ENCODE measurements around the gene VANGL1.
"Not testable (repeated sequence)": the region's sequence is repeated elsewhere in the genome, so short reads cannot be mapped to it uniquely, and the experiment has no call there.

Gene VANGL1

DNA sequence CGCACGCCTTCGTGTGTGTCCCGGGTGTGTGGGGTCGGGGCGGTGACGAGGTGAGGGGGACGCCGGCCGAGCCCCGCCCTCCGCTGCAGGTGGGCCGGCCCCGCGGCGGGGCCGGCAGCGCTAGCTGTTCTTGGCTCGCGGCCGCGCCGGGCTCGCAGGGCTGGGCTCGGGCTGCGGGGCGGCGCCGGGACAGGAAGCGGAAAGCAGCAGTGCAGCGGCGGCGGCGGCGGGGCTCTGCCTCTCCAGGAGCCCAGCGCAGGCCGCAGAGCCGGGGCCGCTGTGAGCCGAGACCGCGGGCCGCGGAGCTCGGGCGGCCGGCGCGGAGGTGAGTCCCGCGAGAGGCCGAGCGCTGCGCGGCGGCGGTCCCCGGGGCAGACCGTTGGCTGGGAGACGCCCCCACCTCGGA lies at the start of gene VANGL1:
TSS of gene VANGL1 (plus strand) at position 209 of the 406 bp plus-strand sequence. CDS start 9,444 bp downstream, outside the sequence.
- DNase-seq, result no peak

DNA sequence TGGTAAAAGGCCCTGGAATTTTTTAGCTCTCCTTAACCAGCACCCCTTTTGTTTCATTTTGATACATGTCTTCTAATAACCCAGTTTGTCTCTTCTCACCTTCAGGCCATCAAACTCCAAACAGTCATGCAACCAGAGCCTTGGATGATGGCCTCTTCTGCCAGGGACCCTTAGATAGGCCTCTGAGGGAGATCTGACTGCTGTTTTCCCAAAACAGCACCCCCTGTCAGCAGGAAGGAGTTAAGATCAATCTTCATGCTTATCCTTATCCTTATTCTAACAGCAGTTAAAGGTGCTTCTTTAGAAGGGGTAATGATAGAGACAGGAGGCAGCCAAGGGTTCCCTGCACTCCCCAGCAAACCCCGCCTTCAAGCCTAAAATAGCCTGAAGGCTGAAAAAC lies 49.5 kb upstream of the VANGL1 start:
- no peak for DNase-seq

DNA sequence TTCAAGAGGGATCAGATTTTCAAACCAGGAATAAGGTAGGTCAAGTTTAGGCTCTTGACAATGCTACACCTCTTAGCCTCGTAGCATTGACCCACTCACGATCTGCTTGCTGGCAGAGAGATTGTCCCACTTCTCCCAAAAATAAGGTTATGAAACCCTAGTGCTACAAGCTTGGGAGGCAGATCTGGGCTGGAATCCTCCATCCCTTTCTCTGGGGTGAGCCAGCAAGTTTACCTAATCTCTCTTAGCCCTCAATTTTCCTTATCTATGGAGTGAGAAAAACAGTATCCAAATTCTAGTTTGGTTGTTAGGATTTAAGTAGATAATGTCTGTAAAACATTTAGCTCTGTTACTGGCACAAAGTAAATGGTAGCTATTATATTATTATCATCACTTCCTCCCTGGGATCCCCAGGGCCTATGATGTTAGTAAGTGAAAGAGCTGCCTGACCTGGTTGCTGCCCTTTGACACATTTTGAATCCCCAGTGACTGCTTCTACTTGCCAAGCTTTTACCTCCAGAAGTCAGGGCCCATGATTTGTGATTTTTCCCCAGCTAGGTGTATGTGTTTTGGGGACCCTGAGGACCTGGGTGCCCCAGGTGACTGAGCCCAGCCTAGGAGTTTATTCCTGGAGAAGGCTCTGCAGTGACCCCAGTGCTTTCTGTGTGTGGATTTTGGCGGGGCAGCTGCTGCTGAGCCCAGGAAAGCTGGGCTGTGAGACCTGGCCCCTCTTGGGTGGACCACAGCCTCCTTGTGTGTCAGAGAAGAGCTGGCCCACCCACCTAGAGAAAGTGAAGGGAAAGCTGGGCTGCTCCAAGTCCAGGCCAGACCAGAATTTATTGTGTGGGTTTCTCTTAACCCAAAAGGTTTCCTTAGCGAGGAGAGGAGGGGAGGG lies 48.2 kb upstream of the VANGL1 start:
- no peak for DNase-seq

DNA sequence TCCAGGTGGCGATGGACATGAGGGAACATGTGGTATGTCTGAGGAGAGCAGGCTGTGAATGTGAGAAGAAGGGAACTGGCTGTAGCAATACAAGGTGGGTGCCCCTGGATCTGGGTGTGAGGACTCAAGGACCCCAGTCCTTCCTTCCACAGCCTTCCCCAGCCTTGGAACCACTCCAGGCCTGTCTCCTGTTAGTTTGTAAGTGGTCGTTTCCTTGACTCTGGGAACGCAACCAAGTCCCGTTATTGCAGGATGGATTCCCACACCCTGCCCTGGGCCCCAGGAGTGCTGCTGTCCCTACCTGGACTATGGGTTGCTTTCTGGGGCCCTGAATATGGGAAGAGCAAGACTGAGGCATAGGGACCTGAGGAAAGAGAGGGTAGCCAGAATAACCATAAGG lies 47.2 kb upstream of the VANGL1 start:
- DNase-seq, result no peak

DNA sequence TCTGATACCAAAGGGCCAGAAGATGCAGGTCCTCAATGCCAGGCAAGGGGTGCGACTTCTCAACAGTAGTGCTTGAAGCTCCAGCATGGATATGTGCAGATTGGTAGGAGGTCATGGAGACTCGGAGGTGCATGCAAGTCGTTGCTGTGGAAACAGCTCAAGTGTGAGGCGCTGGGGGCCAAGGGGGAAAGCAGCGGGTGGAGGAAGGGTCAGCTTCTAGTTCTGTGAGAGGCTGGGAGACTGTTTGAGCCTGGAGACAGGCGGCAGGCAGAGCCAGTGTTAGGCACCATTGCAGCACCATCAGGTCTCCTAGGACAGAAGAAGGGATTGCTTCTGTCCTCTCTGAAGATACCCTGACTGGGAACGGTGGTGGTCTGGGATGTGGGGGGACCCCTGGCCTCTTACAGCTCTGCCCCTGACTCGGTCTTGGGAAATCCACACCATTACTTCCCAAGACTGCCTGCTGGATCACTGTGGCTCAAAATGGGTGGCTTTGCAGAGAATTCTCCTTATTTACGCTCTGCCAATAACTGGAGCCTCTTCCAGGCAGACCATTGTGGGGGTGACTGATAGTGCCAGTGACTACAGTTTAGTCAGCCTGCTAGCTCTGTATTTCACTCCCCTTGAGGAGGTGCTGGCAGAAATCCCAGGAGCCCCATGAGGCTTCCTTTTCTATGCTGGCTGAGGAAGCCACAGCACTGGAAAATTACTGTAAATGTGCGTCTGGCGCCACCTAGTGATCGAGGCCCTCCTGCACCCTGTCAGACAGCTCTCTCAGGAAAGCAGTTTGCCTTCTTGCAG lies 46.3 kb upstream of the VANGL1 start:
- peak; percentile 33 to 45 for DNase-seq

DNA sequence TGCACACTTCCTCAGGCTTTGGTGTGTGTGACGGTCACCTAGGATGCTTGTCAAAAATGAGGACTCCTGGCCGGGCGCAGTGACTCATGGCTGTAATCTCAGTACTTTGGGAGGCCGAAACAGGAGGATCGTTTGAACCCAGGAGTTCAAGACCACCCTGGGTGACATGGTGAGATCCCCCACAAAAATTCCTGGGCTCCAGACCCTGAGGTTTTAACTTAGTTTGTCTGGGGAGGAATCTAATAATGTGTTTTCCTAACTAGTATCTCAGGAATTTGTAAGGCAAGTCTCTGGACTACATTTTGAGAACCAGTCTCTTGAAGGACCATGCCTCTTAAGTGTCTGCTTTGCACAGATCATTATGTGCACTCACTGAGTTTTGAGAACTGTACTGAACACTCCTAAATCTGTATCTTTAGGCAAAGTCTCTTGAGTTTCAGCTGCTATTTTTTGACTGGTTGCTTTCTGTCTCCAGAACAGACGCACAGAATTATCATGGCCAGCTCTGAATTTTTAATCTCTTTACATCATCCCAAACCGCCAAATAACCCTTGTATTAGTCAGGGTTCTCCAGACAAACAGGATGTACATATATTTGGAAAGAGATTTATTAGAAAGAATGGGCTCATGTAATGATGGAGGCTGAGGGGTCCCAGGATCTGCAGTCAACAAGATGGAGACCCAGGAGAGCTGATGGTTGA lies 45.5 kb upstream of the VANGL1 start:
- DNase-seq, result no peak

DNA sequence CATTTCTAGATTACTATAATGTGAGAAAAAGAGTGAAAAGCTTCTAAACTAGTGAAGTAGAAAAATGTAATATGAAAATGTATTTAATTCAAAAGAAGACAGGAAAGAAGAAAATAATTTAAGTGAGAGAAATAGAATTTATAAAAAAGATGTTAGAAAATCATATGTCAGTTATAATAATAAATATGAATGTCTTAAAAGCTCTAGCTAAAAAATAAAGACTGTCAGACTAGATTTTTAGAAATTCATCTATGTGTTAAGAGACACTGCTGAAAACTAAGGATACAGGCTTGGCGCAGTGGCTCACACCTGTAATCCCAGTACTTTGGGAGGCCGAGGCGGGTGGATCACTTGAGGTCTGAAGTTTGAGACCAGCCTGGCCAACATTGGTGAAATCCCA lies 37.3 kb upstream of the VANGL1 start:
- DNase-seq, result no peak

DNA sequence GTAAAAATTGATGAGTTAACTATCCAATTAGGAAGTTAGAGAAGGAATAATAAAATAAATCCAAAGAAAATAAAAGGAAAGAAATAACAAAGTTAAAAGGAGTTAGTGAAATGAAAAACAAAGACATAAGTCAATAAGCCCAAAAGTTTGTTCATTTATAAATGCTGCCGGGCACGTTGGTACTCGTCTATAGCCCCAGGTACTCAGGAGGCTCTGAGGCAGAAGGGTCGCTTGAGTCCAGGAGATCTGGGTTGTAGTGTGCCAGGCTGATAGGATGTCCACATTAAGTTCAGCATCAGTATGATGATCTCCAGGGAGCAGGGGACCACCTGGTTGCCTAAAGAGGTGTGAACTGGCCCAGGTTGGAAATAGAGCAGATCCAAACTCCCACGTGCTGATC lies 35.5 kb upstream of the VANGL1 start:
- no peak for DNase-seq

DNA sequence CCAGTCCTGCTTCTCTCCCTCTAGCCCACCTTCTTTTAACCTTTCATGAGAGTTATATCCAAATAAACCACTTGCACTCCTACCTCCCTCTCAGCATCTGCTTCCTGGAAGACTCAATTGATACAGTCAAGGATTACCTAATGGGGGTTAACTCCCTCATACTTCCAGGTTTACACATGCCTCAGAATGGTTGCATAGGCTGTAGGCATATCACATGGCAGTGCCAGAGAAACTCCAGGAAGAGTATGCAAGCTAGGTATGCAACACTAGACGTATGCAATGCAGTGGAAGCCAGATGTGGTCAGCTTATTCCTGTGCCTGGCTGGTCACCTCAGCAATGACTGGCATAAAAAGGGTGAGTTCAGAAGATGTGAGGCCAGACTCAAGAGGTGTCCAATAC lies 32.7 kb upstream of the VANGL1 start:
- no peak for DNase-seq

DNA sequence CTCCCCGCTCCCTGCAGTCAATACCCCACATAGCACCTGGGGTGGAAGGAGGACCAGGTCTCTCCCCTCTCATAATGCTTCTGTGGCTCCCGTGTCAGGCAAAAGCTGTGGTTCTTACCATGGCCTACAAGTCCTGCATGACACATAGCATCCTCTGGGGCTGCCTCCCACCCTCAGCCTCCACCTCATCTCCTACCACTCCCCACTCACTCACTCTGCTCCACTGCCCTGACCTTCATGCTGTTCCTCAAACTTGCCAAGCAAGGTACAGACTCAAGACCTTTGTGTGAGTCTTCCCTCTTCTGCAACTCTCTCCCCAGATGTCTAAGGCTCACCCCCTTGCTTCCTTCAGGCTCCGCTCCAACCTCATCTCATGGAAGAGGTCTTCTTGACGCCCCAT lies 28.0 kb upstream of the VANGL1 start:
- DNase-seq, result no peak

DNA sequence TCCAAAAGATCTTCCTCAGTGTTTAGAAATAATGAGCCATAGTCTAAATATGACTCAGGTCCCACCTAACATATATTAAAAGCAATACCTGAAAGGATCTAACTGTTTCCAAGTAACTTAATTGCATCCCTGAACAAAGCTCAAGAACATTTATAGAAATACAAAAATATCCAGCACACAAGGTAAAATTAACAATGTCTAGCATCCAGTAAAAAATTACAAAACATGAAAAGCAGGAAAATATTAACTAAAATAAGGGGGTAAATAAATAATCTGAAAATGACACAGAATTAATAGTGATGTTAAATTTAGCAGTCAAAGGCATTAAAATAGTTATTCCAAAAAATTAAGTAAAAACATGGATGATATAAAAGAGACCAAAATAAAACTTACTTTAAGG lies 21.3 kb upstream of the VANGL1 start:
- DNase-seq, result no peak

DNA sequence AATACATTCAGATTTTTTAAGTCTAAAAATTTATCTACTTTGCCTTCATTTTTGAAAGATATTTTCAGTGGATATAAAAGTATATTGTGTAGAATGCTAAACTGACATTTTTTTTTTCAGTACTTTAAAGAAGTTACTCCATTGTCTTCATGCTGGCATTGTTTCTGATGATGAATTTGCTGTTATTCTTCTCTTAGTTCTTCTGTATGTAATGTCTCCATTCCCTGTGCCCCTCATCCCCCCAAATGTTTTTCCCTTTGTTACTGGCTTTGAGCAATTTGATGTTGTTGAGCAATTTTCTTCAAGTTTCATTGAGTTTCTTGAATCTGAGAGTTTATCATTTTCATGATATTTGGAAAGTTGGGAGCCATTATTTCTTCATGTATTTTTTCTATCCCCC lies 20.8 kb upstream of the VANGL1 start:
- no peak for DNase-seq

DNA sequence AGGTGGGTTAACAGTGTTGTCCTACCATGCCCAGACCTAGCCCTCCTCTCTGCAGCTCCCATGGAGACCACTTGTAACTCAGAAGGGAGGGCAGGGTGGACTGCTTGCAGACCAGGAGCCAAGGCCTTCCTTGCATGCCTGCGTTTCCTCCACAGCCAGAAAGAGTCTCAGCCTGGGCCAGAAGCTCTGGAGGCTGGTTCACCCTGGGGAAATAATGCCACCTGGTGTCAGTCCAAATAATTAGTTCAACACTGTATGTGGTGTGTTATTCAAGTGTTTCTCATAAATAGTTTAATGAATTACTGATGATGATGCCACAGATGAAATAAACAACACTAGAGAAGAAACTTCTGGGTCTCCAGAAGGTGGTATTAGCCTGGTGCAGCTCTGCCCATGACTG lies 16.9 kb upstream of the VANGL1 start:
- no peak for DNase-seq

DNA sequence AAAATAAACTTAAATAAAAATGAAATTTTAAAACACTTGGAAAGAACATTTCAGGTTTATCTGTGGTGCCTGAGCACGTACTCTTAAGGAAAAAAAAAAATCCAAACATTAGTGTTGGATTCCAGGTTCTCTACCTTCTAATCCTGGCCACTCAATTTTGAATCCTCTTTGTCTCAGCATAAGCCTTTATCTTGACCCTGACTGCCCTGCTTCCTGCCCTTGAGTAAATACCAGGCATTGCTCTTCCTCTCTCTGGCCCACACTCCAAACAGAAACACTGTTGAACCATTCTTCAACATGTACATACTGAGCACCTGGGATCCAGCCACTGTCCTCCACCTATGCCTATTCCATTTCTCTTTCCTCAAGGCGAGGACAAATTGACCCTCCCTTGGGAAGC lies 11.4 kb upstream of the VANGL1 start:
- no peak for DNase-seq

DNA sequence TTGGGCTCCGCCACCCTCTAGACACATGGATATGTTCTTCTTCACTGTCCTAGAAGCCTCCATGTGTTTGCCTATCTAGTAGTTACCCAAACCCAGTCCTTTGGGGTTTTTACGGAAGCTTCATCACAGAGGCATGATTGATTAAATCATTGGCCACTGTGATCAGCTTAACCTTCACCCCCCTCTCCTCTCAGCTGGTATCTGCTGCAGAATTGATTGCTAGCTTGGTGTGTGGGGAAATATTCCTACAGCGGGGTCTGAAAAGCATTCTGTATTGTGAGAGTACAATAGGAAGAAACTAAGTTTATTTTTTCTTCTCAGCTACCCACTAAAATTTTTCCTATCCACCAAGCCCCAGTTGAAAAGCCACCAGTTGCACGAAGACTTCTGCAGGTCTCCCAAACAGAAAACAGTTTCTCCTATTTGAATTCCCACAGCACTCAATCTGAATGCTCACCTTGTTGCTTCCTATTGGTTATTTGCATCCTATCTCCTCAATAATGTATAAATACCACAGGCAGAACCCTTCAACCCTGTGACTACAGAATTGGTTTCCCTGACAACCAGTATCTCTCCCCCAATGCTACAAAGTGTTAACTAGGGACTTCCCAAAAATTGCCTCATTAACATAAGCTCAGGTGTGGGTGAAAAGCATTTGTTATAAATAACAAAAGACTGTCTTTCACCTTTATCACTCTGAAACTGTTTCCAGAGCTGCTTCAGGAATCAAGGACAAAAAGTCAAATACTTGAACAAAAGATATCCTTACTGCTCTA lies 9.3 kb upstream of the VANGL1 start:
- no peak for DNase-seq

DNA sequence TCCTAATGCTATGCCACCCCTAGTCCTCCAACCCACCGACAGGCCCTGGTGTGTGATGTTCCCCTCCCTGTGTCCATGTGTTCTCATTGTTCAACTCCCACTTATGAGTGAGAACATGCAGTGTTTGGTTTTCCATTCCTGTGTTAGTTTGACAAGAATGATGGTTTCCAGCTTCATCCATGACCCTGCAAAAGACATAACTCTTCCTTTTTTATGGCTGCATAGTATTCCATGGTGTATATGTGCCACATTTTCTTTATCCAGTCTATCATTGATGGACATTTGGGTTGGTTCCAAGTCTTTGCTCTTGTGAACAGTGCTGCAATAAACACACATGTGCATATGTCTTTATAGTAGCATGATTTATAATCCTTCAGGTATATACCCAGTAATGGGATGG lies 8.2 kb upstream of the VANGL1 start:
- DNase-seq, result not testable (repeated sequence)

DNA sequence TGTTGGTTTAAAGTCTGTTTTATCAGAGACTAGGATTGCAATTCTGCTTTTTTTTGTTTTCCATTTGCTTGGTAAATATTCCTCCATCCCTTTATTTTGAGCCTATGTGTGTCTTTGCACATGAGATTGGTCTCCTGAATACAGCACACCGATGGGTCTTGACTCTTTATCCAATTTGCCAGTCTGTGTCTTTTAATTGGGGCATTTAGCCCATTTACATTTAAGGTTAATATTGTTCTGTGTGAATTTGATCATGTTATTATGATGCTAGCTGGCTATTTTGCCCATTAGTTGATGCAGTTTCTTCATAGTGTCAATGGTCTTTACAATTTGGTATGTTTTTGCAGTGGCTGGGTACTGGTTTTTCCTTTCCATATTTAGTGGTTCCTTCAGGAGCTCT lies 4.5 kb upstream of the VANGL1 start:
- DNase-seq, result not testable (repeated sequence)

DNA sequence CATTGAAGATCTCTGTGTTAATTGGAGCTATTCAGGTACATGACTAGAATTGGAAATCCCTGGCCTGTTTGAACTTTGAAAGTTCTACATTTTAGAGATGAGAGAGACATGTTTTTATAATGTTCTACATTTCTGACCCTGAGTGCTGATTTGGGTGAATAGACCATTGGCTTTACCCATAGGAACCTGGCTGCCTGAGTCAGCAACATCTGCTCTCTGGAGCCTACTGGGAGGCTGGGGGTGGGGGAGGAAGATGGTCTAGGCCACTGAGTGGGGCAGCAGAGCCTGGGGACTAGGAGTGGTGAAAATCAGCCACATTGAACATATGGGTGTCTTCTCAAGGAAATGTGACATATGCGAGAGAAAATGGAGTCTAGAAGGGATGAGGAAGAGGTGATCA lies 1.4 kb upstream of the VANGL1 start:
- no peak for DNase-seq

DNA sequence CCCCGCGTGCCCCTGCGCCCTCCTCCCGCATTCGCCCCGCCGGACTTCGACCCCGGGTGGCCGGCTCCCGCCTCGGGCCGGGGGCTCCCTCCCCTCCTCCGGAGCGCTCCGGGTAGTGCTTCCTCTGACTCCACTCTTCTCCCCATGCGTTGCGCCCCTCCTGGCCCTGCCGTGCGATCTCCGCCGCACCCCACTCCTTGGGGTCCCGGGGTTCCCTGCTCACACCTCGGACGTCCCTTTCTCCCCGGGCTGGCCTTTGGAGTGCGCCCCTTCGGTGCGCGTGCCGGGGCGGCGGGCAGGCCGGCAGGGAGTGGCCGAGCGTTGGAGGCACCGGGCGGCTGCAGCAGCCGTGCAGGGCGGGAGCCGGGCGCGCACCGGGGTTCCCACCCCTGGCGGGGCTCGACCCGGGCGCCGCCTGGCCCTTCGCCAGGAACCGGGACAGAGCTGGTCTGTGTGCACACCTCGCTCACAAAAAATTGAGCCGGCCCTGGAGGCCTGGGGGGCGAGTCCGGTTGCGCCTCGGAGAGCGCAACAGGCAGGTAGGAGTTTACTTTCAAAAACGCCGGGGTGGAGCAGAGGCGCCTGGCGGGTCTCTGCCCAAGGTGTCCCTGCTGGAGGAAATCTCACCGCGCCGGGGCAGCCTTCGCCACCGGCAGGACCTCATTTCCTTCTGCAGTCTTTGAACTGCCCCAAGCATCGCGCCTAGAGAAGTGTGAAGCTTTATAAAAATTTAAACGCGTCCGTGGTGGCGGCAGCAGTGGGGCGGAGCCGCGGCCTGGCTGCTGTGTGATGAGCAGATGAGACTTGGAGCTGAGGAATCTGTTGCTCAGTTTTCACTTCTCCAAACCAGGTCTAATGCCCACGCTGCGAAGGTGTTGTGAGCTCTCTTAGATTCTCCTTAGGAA lies 650 bp downstream of the VANGL1 start:
- no peak for DNase-seq

DNA sequence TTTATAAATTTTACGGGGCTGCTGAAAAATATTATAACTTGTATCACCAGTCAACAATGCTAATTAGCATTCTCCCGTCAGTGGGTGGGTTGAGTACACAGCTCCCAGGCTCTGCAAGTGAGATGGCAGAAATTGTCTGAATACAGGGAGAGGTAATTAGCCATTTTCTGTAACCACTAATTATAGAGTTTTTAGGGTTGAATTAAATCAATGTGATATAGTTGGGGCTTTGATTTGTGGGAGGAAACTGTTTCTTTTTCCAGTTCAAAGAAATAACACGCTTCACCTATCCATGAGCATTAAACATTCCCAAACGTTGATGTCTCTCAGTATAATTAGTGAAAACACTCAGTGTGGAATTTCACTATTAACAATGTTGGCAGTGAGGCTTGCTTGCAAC lies 1.5 kb downstream of the VANGL1 start:
- DNase-seq, result no peak

DNA sequence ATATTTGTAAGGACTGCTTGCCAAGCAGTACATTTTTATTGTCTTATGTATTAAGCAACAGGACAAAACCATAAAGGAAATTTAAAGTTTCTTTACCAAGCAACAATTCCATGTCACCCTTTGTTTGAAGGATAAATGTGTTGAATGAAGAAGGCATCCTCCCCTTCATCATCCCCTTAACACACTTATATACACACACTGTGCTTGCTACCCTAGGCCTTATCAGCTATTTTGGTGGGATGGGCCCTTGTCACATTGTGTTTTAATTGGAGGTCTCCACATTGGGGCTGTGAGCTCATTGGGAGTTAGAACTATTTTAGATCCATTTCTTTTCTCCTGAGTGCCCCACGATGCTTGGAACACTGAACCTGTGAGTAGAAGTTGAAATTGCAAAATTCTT lies 1.9 kb downstream of the VANGL1 start:
- DNase-seq, result no peak

DNA sequence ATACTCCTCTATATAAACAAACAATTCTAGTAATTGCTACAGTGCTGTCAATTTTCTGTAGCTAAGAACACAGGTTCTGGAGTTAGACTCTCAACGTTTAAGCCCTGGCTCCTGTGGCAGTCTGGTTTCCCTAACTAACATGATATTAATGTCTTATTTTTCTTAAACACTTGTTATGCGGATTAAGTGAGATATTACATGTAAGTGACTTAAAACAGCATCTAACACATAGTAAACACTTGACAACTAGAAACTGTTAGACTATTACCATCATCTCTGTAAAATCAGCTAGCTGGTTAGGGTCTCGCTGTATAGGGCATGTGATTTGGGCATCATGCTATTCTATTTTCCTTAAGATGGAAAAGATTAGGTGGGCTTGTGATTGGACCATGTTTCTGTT lies 2.3 kb downstream of the VANGL1 start:
- DNase-seq, result no peak

Measured in activated CD4-positive, alpha-beta T cell treated with anti-CD3 and anti-CD28 coated beads, Interleukin-2, amount 50 U/mL, for 4 hours (primary cell).